Stomach (tissue), 4 donors: Measurements from ENCODE around the gene TRPM3.

ENCODE experiments used
- CTCF ChIP-seq, 7 experiments: fragments of 450-650 bp in 4 of 7; fragments of 200-600 bp in 3 of 7; sonication (generic) in 3 of 7; IDR thresholded peaks; one replicate each; pipeline ENCODE4 v1.5.1; 2016 to 2019; ENCODE audit warnings: antibody characterized with exemption in 7 of 7, control low read depth in 2 of 7, mild to moderate bottlenecking in 1 of 7
- EP300 ChIP-seq: sonication (generic); formaldehyde crosslinking; IDR thresholded peaks from one replicate; pipeline ENCODE4 v1.6.1; 2017; ENCODE audit warnings: antibody characterized with exemption
- POLR2A ChIP-seq, 4 donors: fragments of 450-650 bp; IDR thresholded peaks; one replicate each; pipeline ENCODE4 v1.6.1; 2016; ENCODE audit warnings: antibody characterized with exemption in 4 of 4, control low read depth in 2 of 4, mild to moderate bottlenecking in 1 of 4, moderate library complexity in 1 of 4
- POLR2AphosphoS5 ChIP-seq, 3 donors: sonication (generic); formaldehyde crosslinking; IDR thresholded peaks; one replicate each; pipeline ENCODE4 v1.6.1; 2016; ENCODE audit warnings: antibody characterized with exemption in 3 of 3

- TF ChIP-seq CTCF (IDR thresholded peaks at IDR 0.05) (no peak), EP300 (no peak), POLR2AphosphoS5 (IDR thresholded peaks at IDR 0.05) (no peak), POLR2A (IDR thresholded peaks at IDR 0.05) (no peak)
These were observed 452.7 kb downstream of the TRPM3 start for GRCh38 chr9:70668751-70669150.
